IMR-90 (cell line): ENCODE data around the gene SUB1. TPM values are rescaled to one million over a fixed set of nuclear protein-coding genes. Genes with fewer than 3 reads are reported as not detected.

Source experiments
- ATAC-seq: fragments of 200-7000 bp; cut with Tn5 transposase; 2 replicates; pipeline ENCODE4 v1.9.1; 2020; ENCODE audit warnings: low read depth, mild to moderate bottlenecking, moderate library complexity
- BruUV-seq: library from RNA; stranded (reverse); fragments of 400-500 nt; replicated peaks from 2 replicates; lab custom pipeline; 2021; lab: Mats Ljungman, UMichigan
- CTCF ChIA-PET: fragments of 300-600 bp; formaldehyde crosslinking; extraction: SDS; loops from one replicate; lab custom pipeline; 2021; ENCODE audit warnings: antibody characterized with exemption; lab: Yijun Ruan, JAX
- POLR2A ChIA-PET: fragments of 300-600 bp; sonication (Branson Sonifier 250); formaldehyde crosslinking; loops from one replicate; lab custom pipeline; 2022; ENCODE audit warnings: antibody characterized with exemption; ENCODE audit not compliant: unreplicated experiment; lab: Charles Lee
- DNase-seq: peaks from one replicate; pipeline ENCODE4 v3.0.0; 2013
- H2AFZ ChIP-seq: replicated peaks from 2 replicates; pipeline ENCODE3; 2013; ENCODE audit warnings: low read length, mild to moderate bottlenecking; ENCODE audit not compliant: poor library complexity
- H2AK5ac ChIP-seq: 2 replicates; pipeline ENCODE4 v1.6.1; 2013; ENCODE audit warnings: low read depth, low read length, inconsistent platforms
- H2AK9ac ChIP-seq: replicated peaks from 2 replicates; pipeline ENCODE3; 2013; ENCODE audit warnings: mild to moderate bottlenecking, low read depth, low read length, moderate library complexity; ENCODE audit not compliant: poor library complexity
- H2BK120ac ChIP-seq: 2 replicates; pipeline ENCODE4 v1.6.1; 2013; ENCODE audit warnings: low read depth, low read length, inconsistent platforms
- H2BK15ac ChIP-seq: 3 replicates; pipeline ENCODE4 v1.6.1; 2013; ENCODE audit warnings: low read depth, low read length, inconsistent platforms
- H2BK20ac ChIP-seq: 2 replicates; pipeline ENCODE4 v1.6.1; 2013; ENCODE audit warnings: low read depth, mild to moderate bottlenecking, inconsistent platforms, low read length, moderate library complexity
- H2BK5ac ChIP-seq: 2 replicates; pipeline ENCODE4 v1.6.1; 2013; ENCODE audit warnings: mild to moderate bottlenecking, low read depth, low read length, inconsistent platforms; ENCODE audit not compliant: poor library complexity, severe bottlenecking
- H3K14ac ChIP-seq: replicated peaks from 2 replicates; pipeline ENCODE4 v1.6.1; 2013; ENCODE audit warnings: low read depth, low read length, inconsistent platforms
- H3K18ac ChIP-seq: 2 replicates; pipeline ENCODE4 v1.6.1; 2013; ENCODE audit warnings: low read depth, low read length, control low read depth
- H3K23ac ChIP-seq: 2 replicates; pipeline ENCODE4 v1.6.1; 2013; ENCODE audit warnings: low read depth, low read length, inconsistent platforms
- H3K27ac ChIP-seq: 2 replicates; pipeline ENCODE4 v1.5.1; 2013; ENCODE audit warnings: mild to moderate bottlenecking, control low read depth, low read length; ENCODE audit not compliant: insufficient read depth
- H3K27me3 ChIP-seq: 2 replicates; pipeline ENCODE4 v1.6.1; 2013; ENCODE audit warnings: low read length; ENCODE audit not compliant: control insufficient read depth, insufficient read depth
- H3K36me3 ChIP-seq: 2 replicates; pipeline ENCODE4 v1.6.1; 2013; ENCODE audit warnings: low read length, mixed read lengths; ENCODE audit not compliant: control insufficient read depth, insufficient read depth
- H3K4ac ChIP-seq: 2 replicates; pipeline ENCODE4 v1.6.1; 2013; ENCODE audit warnings: low read depth, low read length, inconsistent platforms
- H3K4me1 ChIP-seq: 2 replicates; pipeline ENCODE4 v1.6.1; 2013; ENCODE audit warnings: low read length, mixed read lengths; ENCODE audit not compliant: control insufficient read depth, insufficient read depth
- H3K4me2 ChIP-seq: 2 replicates; pipeline ENCODE4 v1.6.1; 2013; ENCODE audit warnings: low read depth, mild to moderate bottlenecking, control low read depth, low read length, moderate library complexity
- H3K4me3 ChIP-seq: 2 replicates; pipeline ENCODE4 v1.5.1; 2013; ENCODE audit warnings: low read depth, mild to moderate bottlenecking, control low read depth, low read length, moderate library complexity; ENCODE audit not compliant: insufficient read depth
- H3K56ac ChIP-seq: 2 replicates; pipeline ENCODE4 v1.6.1; 2013; ENCODE audit warnings: low read length, inconsistent platforms; ENCODE audit not compliant: insufficient read depth; ENCODE audit errors: extremely low read depth
- H3K79me1 ChIP-seq, 2 experiments: 2 replicates each; pipeline ENCODE4 v1.6.1; 2013; ENCODE audit warnings: low read length in 2 of 2, inconsistent platforms in 1 of 2, low read depth in 1 of 2
- H3K9ac ChIP-seq: 2 replicates; pipeline ENCODE4 v1.6.1; 2013; ENCODE audit warnings: low read depth, low read length, control low read depth
- H3K9me1 ChIP-seq: 2 replicates; pipeline ENCODE4 v1.6.1; 2013; ENCODE audit warnings: low read length, inconsistent platforms; ENCODE audit not compliant: insufficient read depth
- H3K9me3 ChIP-seq: 2 replicates; pipeline ENCODE4 v1.6.1; 2013; ENCODE audit warnings: low read length; ENCODE audit not compliant: control insufficient read depth, insufficient read depth
- H4K20me1 ChIP-seq: 2 replicates; pipeline ENCODE4 v1.6.1; 2013; ENCODE audit warnings: low read length, inconsistent platforms; ENCODE audit not compliant: insufficient read depth
- H4K5ac ChIP-seq: 2 replicates; pipeline ENCODE4 v1.6.1; 2013; ENCODE audit warnings: mild to moderate bottlenecking, low read depth, low read length, control low read depth
- H4K8ac ChIP-seq, 2 experiments: 2 replicates each; pipeline ENCODE4 v1.6.1; 2013; ENCODE audit warnings: low read depth in 2 of 2, low read length in 2 of 2, control low read depth in 1 of 2, inconsistent platforms in 1 of 2
- H4K91ac ChIP-seq: 2 replicates; pipeline ENCODE4 v1.6.1; 2013; ENCODE audit warnings: low read depth, low read length, inconsistent platforms; ENCODE audit not compliant: insufficient read depth
- BHLHE40 ChIP-seq: fragments of 150-350 bp; IDR thresholded peaks from 2 replicates; pipeline ENCODE4 v1.6.1; 2016; ENCODE audit warnings: mild to moderate bottlenecking, low read depth, low read length
- CEBPB ChIP-seq: IDR thresholded peaks from 2 replicates; pipeline ENCODE4 v1.6.1; 2012; ENCODE audit warnings: low read depth, low read length, improper control_type of control experiment
- CHD1 ChIP-seq: IDR thresholded peaks from 2 replicates; pipeline ENCODE4 v1.6.1; 2012; ENCODE audit warnings: low read depth, low read length, improper control_type of control experiment
- FOS ChIP-seq: fragments of 150-350 bp; IDR thresholded peaks from 2 replicates; pipeline ENCODE4 v1.6.1; 2016; ENCODE audit warnings: low read depth, low read length
- MAFK ChIP-seq: IDR thresholded peaks from 2 replicates; pipeline ENCODE4 v1.6.1; 2012; ENCODE audit warnings: low read depth, low read length, improper control_type of control experiment
- MAZ ChIP-seq: IDR thresholded peaks from 2 replicates; pipeline ENCODE4 v1.6.1; 2012; ENCODE audit warnings: low read depth, mild to moderate bottlenecking, low read length, improper control_type of control experiment, moderate library complexity, borderline replicate concordance
- MXI1 ChIP-seq: IDR thresholded peaks from 2 replicates; pipeline ENCODE4 v1.6.1; 2012; ENCODE audit warnings: low read depth, mild to moderate bottlenecking, low read length, moderate library complexity, borderline replicate concordance
- NFE2L2 ChIP-seq: fragments of 150-350 bp; IDR thresholded peaks from 2 replicates; pipeline ENCODE4 v1.6.1; 2016; ENCODE audit warnings: low read depth, mild to moderate bottlenecking, low read length
- POLR2A ChIP-seq: IDR thresholded peaks from 2 replicates; pipeline ENCODE4 v1.6.1; 2012; ENCODE audit warnings: mild to moderate bottlenecking, low read depth, low read length
- RAD21 ChIP-seq: IDR thresholded peaks from 2 replicates; pipeline ENCODE4 v1.6.1; 2012; ENCODE audit warnings: low read length, improper control_type of control experiment
- RCOR1 ChIP-seq: IDR thresholded peaks from 2 replicates; pipeline ENCODE4 v1.6.1; 2012; ENCODE audit warnings: mild to moderate bottlenecking, low read length, improper control_type of control experiment; ENCODE audit not compliant: insufficient replicate concordance
- RFX5 ChIP-seq: IDR thresholded peaks from 2 replicates; pipeline ENCODE4 v1.8.0; 2012; ENCODE audit warnings: low read depth, mild to moderate bottlenecking, low read length, moderate library complexity
- SMC3 ChIP-seq: fragments of 150-350 bp; IDR thresholded peaks from 2 replicates; pipeline ENCODE4 v1.6.1; 2016; ENCODE audit warnings: low read depth, mild to moderate bottlenecking, antibody characterized with exemption, low read length, moderate library complexity
- WGBS, 2 experiments: methylation state at CpG; one replicate each; pipeline versions ENCODE4 v1.1.5 to v1.1.7; 2013; ENCODE audit warnings: missing lambda C conversion rate in 2 of 2; ENCODE audit not compliant: insufficient read length in 1 of 2; ENCODE audit errors: extremely low coverage in 2 of 2; 5-methylcytosine and 5-hydroxymethylcytosine counted together
- dilution Hi-C: fragments of 300-500 bp; cut with HindIII; formaldehyde crosslinking; loops from one replicate; pipeline ENCODE4 v1.14.3; 2018; ENCODE audit warnings: low sequenced_read_pairs; ENCODE audit not compliant: unreplicated experiment
- in situ Hi-C: fragments of 300-500 bp; cut with MboI; formaldehyde crosslinking; loops from 3 replicates; pipeline ENCODE4 v1.14.3; 2019; ENCODE audit warnings: low sequenced_read_pairs, inconsistent platforms, mixed read lengths
- intact Hi-C: fragments of 100-400 bp; cut with micrococcal nuclease; formaldehyde crosslinking; loops from 2 replicates; pipeline ENCODE4 v1.10.0; 2022
- polyA plus RNA-seq, 3 experiments: library from polyadenylated mRNA; depleted of rRNA; stranded (reverse); fragments of >200 nt; gene quantifications; 2 replicates each; pipeline ENCODE4 v1.2.3, GENCODE V29; 2012; ENCODE audit warnings: low replicate concordance in 1 of 3
- total RNA-seq: library from RNA; depleted of rRNA; stranded (reverse); fragments of >200 nt; gene quantifications from 2 replicates; pipeline ENCODE4 v1.2.3, GENCODE V29; 2012
- TF ChIP-seq, protein P1 (sequence below): fragments of 150-350 bp; IDR thresholded peaks from 2 replicates; pipeline ENCODE4 v1.6.1; 2016; ENCODE audit warnings: low read depth, mild to moderate bottlenecking, low read length, moderate library complexity, borderline replicate concordance
- TF ChIP-seq, protein P2 (sequence below): fragments of 150-350 bp; IDR thresholded peaks from 2 replicates; pipeline ENCODE4 v1.6.1; 2017; ENCODE audit warnings: mild to moderate bottlenecking, antibody characterized with exemption, low read length, low read depth
- TF ChIP-seq, protein P3 (sequence below): conservative IDR thresholded peaks from 2 replicates; pipeline ENCODE4 v1.5.1; 2012; ENCODE audit warnings: mild to moderate bottlenecking, low read depth, low read length, improper control_type of control experiment

SUB1 gene
- total and polyA plus RNA-seq, 2 of the 4 experiments (the other 2 are of a cell fraction) = 19.5 to 155 TPM

DNA sequence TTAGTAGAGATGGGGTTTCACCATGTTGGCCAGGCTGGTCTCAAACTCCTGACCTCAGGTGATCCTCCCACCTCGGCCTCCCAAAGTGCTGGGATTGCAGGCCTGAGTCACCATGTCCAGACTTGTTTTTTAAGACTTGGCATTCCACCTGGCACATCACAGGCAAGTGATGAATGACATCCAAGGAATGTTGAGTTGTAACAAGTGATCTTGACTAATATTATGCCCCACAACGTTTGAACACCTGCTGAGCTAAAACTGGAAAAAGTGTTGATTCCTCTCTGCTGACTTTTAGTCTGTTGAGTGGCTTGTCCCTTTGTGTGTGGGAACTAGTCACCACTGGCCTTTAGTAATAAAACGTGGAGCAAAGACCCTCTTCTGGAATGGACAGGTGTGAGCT is 54.6 kb downstream of the SUB1 start:
- Histone ChIP-seq H4K20me1 (no peaks in the 10 kb centered on the region), H3K23ac (no peak overlapping the region), H3K9me1 (no peaks in the 10 kb centered on the region; the same call in 1 of the 2 replicates), H2BK20ac (no peak overlapping the region), H3K9me3 (no peaks in the 10 kb centered on the region), H3K14ac (no peak overlapping the region), H3K79me1 (no peaks in the 10 kb centered on the region), H4K91ac (no peak overlapping the region; the same call in 1 of the 2 replicates), H2AK9ac (no peak overlapping the region), H3K18ac (no peak overlapping the region), H3K4me3 (no peak overlapping the region), H3K4ac (peak overlapping the region; percentile 10; the same call in 1 of the 2 replicates), H3K4me2 (no peak overlapping the region), H3K56ac (no peak overlapping the region), H3K27me3 (no peaks in the 10 kb centered on the region), H2AFZ (no peak overlapping the region), H2AK5ac (0 out of 2 replicates have a peak overlapping the region, but pooled peaks have one; percentile 30), H3K36me3 (no peaks in the 10 kb centered on the region), H4K8ac (no peak overlapping the region), H2BK5ac (no peak overlapping the region), H3K9ac (no peak overlapping the region), H3K27ac (no peak overlapping the region), H2BK120ac (no peak overlapping the region), H3K4me1 (no peaks in the 10 kb centered on the region), H4K5ac (no peak overlapping the region), H2BK15ac (peak overlapping the region; percentile 51; the same call in 1 of the 3 replicates)
- in situ Hi-C loops (no loop called here), dilution Hi-C loops (no loop called here), intact Hi-C loops (no loop called here)
- CTCF ChIA-PET = no interaction called here
- DNase-seq (no peak), ATAC-seq (no peak)
- BruUV-seq = no TSS peak
- POLR2A ChIA-PET = no interaction called here
- WGBS, 2 experiments = 40% methylated on average over 1 of the region's 3 CpGs; no CpG with 5 or more reads in 1 of the 2 experiments
- TF ChIP-seq RFX5 = no peak
- TF ChIP-seq CHD1 = no peak
- TF ChIP-seq CEBPB = no peak
- no peak for TF ChIP-seq MAZ
- TF ChIP-seq, protein P1, sequence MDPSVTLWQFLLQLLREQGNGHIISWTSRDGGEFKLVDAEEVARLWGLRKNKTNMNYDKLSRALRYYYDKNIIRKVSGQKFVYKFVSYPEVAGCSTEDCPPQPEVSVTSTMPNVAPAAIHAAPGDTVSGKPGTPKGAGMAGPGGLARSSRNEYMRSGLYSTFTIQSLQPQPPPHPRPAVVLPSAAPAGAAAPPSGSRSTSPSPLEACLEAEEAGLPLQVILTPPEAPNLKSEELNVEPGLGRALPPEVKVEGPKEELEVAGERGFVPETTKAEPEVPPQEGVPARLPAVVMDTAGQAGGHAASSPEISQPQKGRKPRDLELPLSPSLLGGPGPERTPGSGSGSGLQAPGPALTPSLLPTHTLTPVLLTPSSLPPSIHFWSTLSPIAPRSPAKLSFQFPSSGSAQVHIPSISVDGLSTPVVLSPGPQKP = no peak
- TF ChIP-seq, protein P2, sequence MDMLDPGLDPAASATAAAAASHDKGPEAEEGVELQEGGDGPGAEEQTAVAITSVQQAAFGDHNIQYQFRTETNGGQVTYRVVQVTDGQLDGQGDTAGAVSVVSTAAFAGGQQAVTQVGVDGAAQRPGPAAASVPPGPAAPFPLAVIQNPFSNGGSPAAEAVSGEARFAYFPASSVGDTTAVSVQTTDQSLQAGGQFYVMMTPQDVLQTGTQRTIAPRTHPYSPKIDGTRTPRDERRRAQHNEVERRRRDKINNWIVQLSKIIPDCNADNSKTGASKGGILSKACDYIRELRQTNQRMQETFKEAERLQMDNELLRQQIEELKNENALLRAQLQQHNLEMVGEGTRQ = no peak
- TF ChIP-seq FOS = no peak
- TF ChIP-seq MAFK = no peak
- TF ChIP-seq RAD21 = no peak
- TF ChIP-seq, protein P3, sequence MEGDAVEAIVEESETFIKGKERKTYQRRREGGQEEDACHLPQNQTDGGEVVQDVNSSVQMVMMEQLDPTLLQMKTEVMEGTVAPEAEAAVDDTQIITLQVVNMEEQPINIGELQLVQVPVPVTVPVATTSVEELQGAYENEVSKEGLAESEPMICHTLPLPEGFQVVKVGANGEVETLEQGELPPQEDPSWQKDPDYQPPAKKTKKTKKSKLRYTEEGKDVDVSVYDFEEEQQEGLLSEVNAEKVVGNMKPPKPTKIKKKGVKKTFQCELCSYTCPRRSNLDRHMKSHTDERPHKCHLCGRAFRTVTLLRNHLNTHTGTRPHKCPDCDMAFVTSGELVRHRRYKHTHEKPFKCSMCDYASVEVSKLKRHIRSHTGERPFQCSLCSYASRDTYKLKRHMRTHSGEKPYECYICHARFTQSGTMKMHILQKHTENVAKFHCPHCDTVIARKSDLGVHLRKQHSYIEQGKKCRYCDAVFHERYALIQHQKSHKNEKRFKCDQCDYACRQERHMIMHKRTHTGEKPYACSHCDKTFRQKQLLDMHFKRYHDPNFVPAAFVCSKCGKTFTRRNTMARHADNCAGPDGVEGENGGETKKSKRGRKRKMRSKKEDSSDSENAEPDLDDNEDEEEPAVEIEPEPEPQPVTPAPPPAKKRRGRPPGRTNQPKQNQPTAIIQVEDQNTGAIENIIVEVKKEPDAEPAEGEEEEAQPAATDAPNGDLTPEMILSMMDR = no peak
- TF ChIP-seq POLR2A = no peak
- no peak for TF ChIP-seq RCOR1
- no peak for TF ChIP-seq BHLHE40
- TF ChIP-seq NFE2L2 = no peak
- TF ChIP-seq MXI1 = no peak
- no peak for TF ChIP-seq SMC3
